ENCODE data around the gene YWHAQ. TPM values are rescaled to one million over a fixed set of nuclear protein-coding genes. Genes with fewer than 3 reads are reported as not detected.

Gene YWHAQ
- total RNA-seq, 2 experiments from 2014 or later: 370 to 508 TPM

Other genes starting within 250 kb of the YWHAQ start
- 10 to 100 TPM; 89.7 to 92.1 TPM for gene ITGB1BP1, start 207.5 kb downstream of the YWHAQ start, total RNA-seq
- gene CPSF3, start 207.3 kb downstream of the YWHAQ start, total RNA-seq: 100 to 1,000 TPM in 1 of 2 experiments, 10 to 100 TPM in 1; 72.3 to 103 TPM
- 10 to 100 TPM; 53.7 to 63.7 TPM for gene IAH1, start 156.4 kb downstream of the YWHAQ start, total RNA-seq
- 10 to 100 TPM; 20.2 to 23.1 TPM for gene ADAM17, start 75.2 kb downstream of the YWHAQ start, total RNA-seq
- 10 to 100 TPM; 28.7 to 28.8 TPM for gene TAF1B, start 212.5 kb upstream of the YWHAQ start, total RNA-seq

Data from activated CD4-positive, alpha-beta T cell treated with anti-CD3 and anti-CD28 coated beads for 36 hours (primary cell).